GM12891 (cell line): Measurements from ENCODE around the gene GMEB2.

Source experiments
- POLR2A ChIP-seq: IDR thresholded peaks from 2 replicates; pipeline ENCODE4 v1.6.1; 2011; ENCODE audit warnings: low read depth, low read length, control low read depth
- POU2F2 ChIP-seq: IDR thresholded peaks from 2 replicates; pipeline ENCODE4 v1.6.1; 2011; ENCODE audit warnings: low read depth, mild to moderate bottlenecking, control low read depth, low read length, moderate library complexity

- TF ChIP-seq POU2F2, result no peak
- TF ChIP-seq POLR2A, result no peak
These were observed 14.4 kb upstream of the GMEB2 start for GRCh38 chr20:63641146-63641791.
